Ovary (tissue), 3 donors: Measurements from ENCODE around the gene ATP6V0A4.

Source experiments
- POLR2A ChIP-seq: fragments of 450-650 bp; IDR thresholded peaks from one replicate; pipeline ENCODE4 v1.6.1; 2017; ENCODE audit warnings: antibody characterized with exemption, mild to moderate bottlenecking, moderate library complexity
- TF ChIP-seq, protein P1 (sequence below), 3 donors: fragments of 450-650 bp in 2 of 3; fragments of 200-600 bp in 1 of 3; IDR thresholded peaks; one replicate each; pipeline versions ENCODE4 v1.5.1 to v1.8.0; 2016 to 2022; ENCODE audit warnings: antibody characterized with exemption in 3 of 3, mild to moderate bottlenecking in 1 of 3
- donor health status: DM: no; HTN: no; CAD: no.

DNA sequence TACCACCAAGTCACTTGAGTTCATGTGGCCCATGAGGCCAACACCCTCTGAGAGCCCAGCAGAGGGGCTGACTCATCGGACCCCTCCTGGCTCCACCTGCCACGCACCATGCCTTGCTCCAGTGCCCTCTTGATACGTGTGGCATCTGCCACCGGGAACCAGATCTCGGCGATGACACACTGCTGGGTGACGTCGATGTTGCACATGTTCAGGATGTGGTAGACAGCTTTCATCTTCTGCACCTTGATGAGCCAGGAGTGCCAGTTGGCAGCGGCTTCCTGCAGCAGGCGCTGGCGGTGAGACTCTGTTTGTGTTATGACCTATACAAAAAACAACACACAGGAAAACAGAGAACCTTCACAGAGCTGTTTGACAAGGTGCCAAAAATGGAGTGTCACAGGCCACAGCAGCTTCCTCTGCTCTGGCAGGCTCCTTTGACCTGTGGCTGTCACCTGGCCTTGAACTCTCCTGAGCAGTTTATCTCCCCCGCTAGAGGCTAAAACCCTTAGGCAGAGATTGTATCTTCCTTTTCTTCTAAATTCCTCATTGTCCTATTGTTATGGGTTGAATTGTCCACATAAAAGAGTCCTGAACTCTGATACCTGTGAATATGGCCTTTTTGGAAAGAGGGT, 45.4 kb downstream of the ATP6V0A4 start:
- TF ChIP-seq, protein P1, sequence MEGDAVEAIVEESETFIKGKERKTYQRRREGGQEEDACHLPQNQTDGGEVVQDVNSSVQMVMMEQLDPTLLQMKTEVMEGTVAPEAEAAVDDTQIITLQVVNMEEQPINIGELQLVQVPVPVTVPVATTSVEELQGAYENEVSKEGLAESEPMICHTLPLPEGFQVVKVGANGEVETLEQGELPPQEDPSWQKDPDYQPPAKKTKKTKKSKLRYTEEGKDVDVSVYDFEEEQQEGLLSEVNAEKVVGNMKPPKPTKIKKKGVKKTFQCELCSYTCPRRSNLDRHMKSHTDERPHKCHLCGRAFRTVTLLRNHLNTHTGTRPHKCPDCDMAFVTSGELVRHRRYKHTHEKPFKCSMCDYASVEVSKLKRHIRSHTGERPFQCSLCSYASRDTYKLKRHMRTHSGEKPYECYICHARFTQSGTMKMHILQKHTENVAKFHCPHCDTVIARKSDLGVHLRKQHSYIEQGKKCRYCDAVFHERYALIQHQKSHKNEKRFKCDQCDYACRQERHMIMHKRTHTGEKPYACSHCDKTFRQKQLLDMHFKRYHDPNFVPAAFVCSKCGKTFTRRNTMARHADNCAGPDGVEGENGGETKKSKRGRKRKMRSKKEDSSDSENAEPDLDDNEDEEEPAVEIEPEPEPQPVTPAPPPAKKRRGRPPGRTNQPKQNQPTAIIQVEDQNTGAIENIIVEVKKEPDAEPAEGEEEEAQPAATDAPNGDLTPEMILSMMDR (IDR thresholded peaks at IDR 0.05), result no peak
- TF ChIP-seq POLR2A, result no peak
